ENCODE measurements around the gene FBXW7. TPM values are rescaled to one million over a fixed set of nuclear protein-coding genes. Genes with fewer than 3 reads are reported as not detected.

Gene FBXW7
- total and polyA plus RNA-seq, 2 of the 13 experiments (the other 11 are each of a cell fraction or from before 2014, with no cell fraction given): 5.0 to 40.9 TPM

- TF ChIP-seq, protein P1, sequence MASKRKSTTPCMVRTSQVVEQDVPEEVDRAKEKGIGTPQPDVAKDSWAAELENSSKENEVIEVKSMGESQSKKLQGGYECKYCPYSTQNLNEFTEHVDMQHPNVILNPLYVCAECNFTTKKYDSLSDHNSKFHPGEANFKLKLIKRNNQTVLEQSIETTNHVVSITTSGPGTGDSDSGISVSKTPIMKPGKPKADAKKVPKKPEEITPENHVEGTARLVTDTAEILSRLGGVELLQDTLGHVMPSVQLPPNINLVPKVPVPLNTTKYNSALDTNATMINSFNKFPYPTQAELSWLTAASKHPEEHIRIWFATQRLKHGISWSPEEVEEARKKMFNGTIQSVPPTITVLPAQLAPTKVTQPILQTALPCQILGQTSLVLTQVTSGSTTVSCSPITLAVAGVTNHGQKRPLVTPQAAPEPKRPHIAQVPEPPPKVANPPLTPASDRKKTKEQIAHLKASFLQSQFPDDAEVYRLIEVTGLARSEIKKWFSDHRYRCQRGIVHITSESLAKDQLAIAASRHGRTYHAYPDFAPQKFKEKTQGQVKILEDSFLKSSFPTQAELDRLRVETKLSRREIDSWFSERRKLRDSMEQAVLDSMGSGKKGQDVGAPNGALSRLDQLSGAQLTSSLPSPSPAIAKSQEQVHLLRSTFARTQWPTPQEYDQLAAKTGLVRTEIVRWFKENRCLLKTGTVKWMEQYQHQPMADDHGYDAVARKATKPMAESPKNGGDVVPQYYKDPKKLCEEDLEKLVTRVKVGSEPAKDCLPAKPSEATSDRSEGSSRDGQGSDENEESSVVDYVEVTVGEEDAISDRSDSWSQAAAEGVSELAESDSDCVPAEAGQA (IDR thresholded peaks at IDR 0.05; ENCODE audit: low read depth): peak; percentile 82
- TF ChIP-seq, protein P1 (CRISPR knock-in tag; IDR thresholded peaks at IDR 0.05; ENCODE audit: borderline replicate concordance): no peak
- peak; percentile 38 to 89; a peak in 2 of 4 replicates for TF ChIP-seq KLF16 (CRISPR knock-in tag; IDR thresholded peaks at IDR 0.05)
- peak; percentile 32; the same call in 1 of the 2 replicates for TF ChIP-seq RXRB (CRISPR knock-in tag; IDR thresholded peaks at IDR 0.05; ENCODE audit: borderline replicate concordance)
- TF ChIP-seq BCL6 (CRISPR knock-in tag; IDR thresholded peaks at IDR 0.05): peak; percentile 41
- peak; percentile 60 for TF ChIP-seq ZNF547 (CRISPR knock-in tag; IDR thresholded peaks at IDR 0.05)
- TF ChIP-seq, protein P2, sequence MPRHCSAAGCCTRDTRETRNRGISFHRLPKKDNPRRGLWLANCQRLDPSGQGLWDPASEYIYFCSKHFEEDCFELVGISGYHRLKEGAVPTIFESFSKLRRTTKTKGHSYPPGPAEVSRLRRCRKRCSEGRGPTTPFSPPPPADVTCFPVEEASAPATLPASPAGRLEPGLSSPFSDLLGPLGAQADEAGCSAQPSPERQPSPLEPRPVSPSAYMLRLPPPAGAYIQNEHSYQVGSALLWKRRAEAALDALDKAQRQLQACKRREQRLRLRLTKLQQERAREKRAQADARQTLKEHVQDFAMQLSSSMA (CRISPR knock-in tag; IDR thresholded peaks at IDR 0.05): 0 out of 2 replicates have a peak, but pooled peaks have one; percentile 16
- TF ChIP-seq ZNF292 (CRISPR knock-in tag; IDR thresholded peaks at IDR 0.05; ENCODE audit: borderline replicate concordance, low read depth): 0 out of 2 replicates have a peak, but pooled peaks have one; percentile 63
- TF ChIP-seq FOXK1 (CRISPR knock-in tag; IDR thresholded peaks at IDR 0.05; ENCODE audit: borderline replicate concordance, low read depth): peak; percentile 73; the same call in 1 of the 2 replicates
- TF ChIP-seq HOXA5 (CRISPR knock-in tag; IDR thresholded peaks at IDR 0.05): peak; percentile 83
- no peak for TF ChIP-seq CCAR2 (optimal IDR thresholded peaks at IDR 0.05; ENCODE audit: low read depth, low read length)
- peak; percentile 96 for TF ChIP-seq GATAD1 (CRISPR knock-in tag; IDR thresholded peaks at IDR 0.05)
- no peak for TF ChIP-seq NFE2 (CRISPR knock-in tag; IDR thresholded peaks at IDR 0.05)
- TF ChIP-seq ZNF782 (CRISPR knock-in tag; IDR thresholded peaks at IDR 0.05; ENCODE audit: borderline replicate concordance): no peak; the same call in 1 of the 2 replicates
- peak; percentile 73; the same call in 1 of the 2 replicates for TF ChIP-seq KDM5B (CRISPR knock-in tag; IDR thresholded peaks at IDR 0.05; ENCODE audit: borderline replicate concordance)
- peak; percentile 76 for TF ChIP-seq ERF (CRISPR knock-in tag; IDR thresholded peaks at IDR 0.05)
- TF ChIP-seq ZFX (CRISPR knock-in tag; IDR thresholded peaks at IDR 0.05; ENCODE audit: low read depth): peak; percentile 94
- TF ChIP-seq KLF12 (CRISPR knock-in tag; IDR thresholded peaks at IDR 0.05; ENCODE audit: borderline replicate concordance): peak; percentile 88
- TF ChIP-seq GFI1 (CRISPR knock-in tag; IDR thresholded peaks at IDR 0.05; ENCODE audit: borderline replicate concordance): peak; percentile 66; the same call in 1 of the 2 replicates
- TF ChIP-seq ZNF792 (CRISPR knock-in tag; IDR thresholded peaks at IDR 0.05): peak; percentile 21; the same call in 1 of the 2 replicates
- TF ChIP-seq ZNF205 (CRISPR knock-in tag; IDR thresholded peaks at IDR 0.05): peak; percentile 70; the same call in 1 of the 2 replicates
- TF ChIP-seq RNF219 (CRISPR knock-in tag; IDR thresholded peaks at IDR 0.05): no peak; the same call in 1 of the 2 replicates
These were observed at the start of gene FBXW7 (continued) for GRCh38 chr4:152535903-152536544.

Data from HepG2 (cell line).